ENCODE results near the gene HSPA5.
"Not testable (repeated sequence)": the region's sequence is repeated elsewhere in the genome, so short reads cannot be mapped to it uniquely, and the experiment has no call there.

GRCh38 chr9:125195591-125195990 lies 45.6 kb downstream of the HSPA5 start:
- TF ChIP-seq POLR2A (IDR thresholded peaks at IDR 0.05; ENCODE audit: low read depth); CTCF (IDR thresholded peaks at IDR 0.05); EP300 (IDR thresholded peaks at IDR 0.05): not testable (repeated sequence)
